Endothelial cell of umbilical vein (primary cell): Measurements from ENCODE around the gene TMEM119. TPM values are rescaled to one million over a fixed set of nuclear protein-coding genes. Genes with fewer than 3 reads are reported as not detected.

Experiments
- BruUV-seq: library from RNA; stranded (reverse); fragments of 400-500 nt; replicated peaks from 2 replicates; lab custom pipeline; 2021; lab: Mats Ljungman, UMichigan
- CTCF ChIA-PET: fragments of 300-600, 350-600 bp; sonication (Branson Sonifier 250); formaldehyde crosslinking; loops from one replicate; lab custom pipeline; 2021; ENCODE audit warnings: antibody characterized with exemption, inconsistent platforms; lab: Charles Lee
- POLR2A ChIA-PET: fragments of 300-600, 350-600 bp; sonication (Branson Sonifier 250); formaldehyde crosslinking; loops from one replicate; lab custom pipeline; 2021; ENCODE audit warnings: antibody characterized with exemption, inconsistent platforms; lab: Charles Lee
- DNase-seq: peaks from one replicate; pipeline ENCODE4 v3.0.0-alpha.2; 2011; ENCODE audit warnings: low read depth, low spot score
- FAIRE-seq: peaks from 2 replicates; lab custom pipeline; 2011; peaks lifted over from hg19 to GRCh38; lab: Jason Lieb, UNC
- H2AFZ ChIP-seq: 2 replicates; pipeline ENCODE4 v1.6.0; 2012; ENCODE audit warnings: low read depth, low read length, control low read depth, inconsistent platforms
- H3K27ac ChIP-seq: 2 replicates; pipeline ENCODE4 v1.5.1; 2011; ENCODE audit warnings: low read depth, mild to moderate bottlenecking, control low read depth, low read length, moderate library complexity; ENCODE audit not compliant: insufficient read depth
- H3K27me3 ChIP-seq, 2 experiments: 2 replicates each; pipeline versions ENCODE4 v1.6.0 to v1.6.1; 2011; ENCODE audit warnings: low read length in 2 of 2, mixed read lengths in 1 of 2; ENCODE audit not compliant: control insufficient read depth in 2 of 2, insufficient read depth in 2 of 2
- H3K36me3 ChIP-seq, 2 experiments: 2 replicates in 1 of 2; 3 replicates in 1 of 2; pipeline ENCODE4 v1.5.1; 2011; ENCODE audit warnings: low read length in 2 of 2, mild to moderate bottlenecking in 1 of 2, moderate library complexity in 1 of 2; ENCODE audit not compliant: control insufficient read depth in 2 of 2, insufficient read depth in 2 of 2; ENCODE audit errors: extremely low read depth in 1 of 2
- H3K4me1 ChIP-seq: 3 replicates; pipeline ENCODE4 v1.5.1; 2011; ENCODE audit warnings: mild to moderate bottlenecking, low read length; ENCODE audit not compliant: control insufficient read depth, insufficient read depth; ENCODE audit errors: extremely low read depth
- H3K4me2 ChIP-seq: 2 replicates; pipeline ENCODE4 v1.6.1; 2011; ENCODE audit warnings: low read length, control low read depth, mixed read lengths; ENCODE audit not compliant: insufficient read depth
- H3K4me3 ChIP-seq, 3 experiments: fragments of 200-600 bp in 1 of 3; sonication (generic), shearing (Covaris generic) in 1 of 3; replicated peaks in 1 of 3; 2 replicates each; pipeline ENCODE4 v1.5.1; 2011 to 2016; ENCODE audit warnings: control low read depth in 3 of 3, low read length in 3 of 3, mild to moderate bottlenecking in 2 of 3, inconsistent platforms in 1 of 3, low read depth in 1 of 3, moderate library complexity in 1 of 3; ENCODE audit not compliant: insufficient read depth in 1 of 3
- H3K79me2 ChIP-seq: 2 replicates; pipeline ENCODE4 v1.6.0; 2012; ENCODE audit warnings: low read length, inconsistent platforms; ENCODE audit not compliant: control insufficient read depth, insufficient read depth
- H3K9ac ChIP-seq: replicated peaks from 2 replicates; pipeline ENCODE3; 2011; ENCODE audit warnings: low read length, control low read depth; ENCODE audit not compliant: insufficient read depth; ENCODE audit errors: extremely low read depth
- H3K9me1 ChIP-seq: replicated peaks from 3 replicates; pipeline ENCODE4 v1.6.0; 2011; ENCODE audit warnings: mild to moderate bottlenecking, low read length; ENCODE audit not compliant: control insufficient read depth, insufficient read depth; ENCODE audit errors: extremely low read depth
- H3K9me3 ChIP-seq: replicated peaks from 2 replicates; pipeline ENCODE4 v1.5.1; 2012; ENCODE audit warnings: low read length, inconsistent platforms; ENCODE audit not compliant: control insufficient read depth, insufficient read depth
- H4K20me1 ChIP-seq: replicated peaks from 2 replicates; pipeline ENCODE3; 2011; ENCODE audit warnings: mild to moderate bottlenecking, low read length; ENCODE audit not compliant: control insufficient read depth, insufficient read depth; ENCODE audit errors: extremely low read depth
- CTCF ChIP-seq, 2 donors: IDR thresholded peaks; 1 replicate in 1 of 2; 2 replicates in 1 of 2; pipeline ENCODE4 v1.5.1; 2011; ENCODE audit warnings: low read length in 2 of 2, mild to moderate bottlenecking in 2 of 2, moderate library complexity in 2 of 2, control low read depth in 1 of 2, inconsistent platforms in 1 of 2, low read depth in 1 of 2; ENCODE audit not compliant: insufficient read depth in 1 of 2; ENCODE audit errors: extremely low read depth in 1 of 2
- EZH2 ChIP-seq: IDR thresholded peaks from 2 replicates; pipeline ENCODE4 v1.6.1; 2012; ENCODE audit warnings: borderline replicate concordance, low read depth, mild to moderate bottlenecking, moderate library complexity, low read length, inconsistent platforms; ENCODE audit not compliant: severe bottlenecking
- FOS ChIP-seq: IDR thresholded peaks from 2 replicates; pipeline ENCODE4 v1.6.1; 2011; ENCODE audit warnings: mild to moderate bottlenecking, low read length, moderate library complexity, borderline replicate concordance; ENCODE audit not compliant: insufficient read depth
- GATA2 ChIP-seq: IDR thresholded peaks from 2 replicates; pipeline ENCODE4 v1.7.0; 2011; ENCODE audit warnings: low read depth, mild to moderate bottlenecking, moderate library complexity, mixed read lengths, low read length; ENCODE audit not compliant: insufficient read length, insufficient read depth
- JUN ChIP-seq: IDR thresholded peaks from 2 replicates; pipeline ENCODE4 v1.6.1; 2011; ENCODE audit warnings: borderline replicate concordance, low read depth; ENCODE audit not compliant: insufficient read length, insufficient read depth
- MAX ChIP-seq: IDR thresholded peaks from 2 replicates; pipeline ENCODE4 v1.6.1; 2011; ENCODE audit not compliant: insufficient read depth, insufficient read length
- MYC ChIP-seq: IDR thresholded peaks from one replicate; pipeline ENCODE4 v1.6.1; 2011; ENCODE audit warnings: mild to moderate bottlenecking, low read depth, low read length
- POLR2A ChIP-seq: IDR thresholded peaks from 2 replicates; pipeline ENCODE4 v1.6.1; 2012; ENCODE audit warnings: low read depth, mild to moderate bottlenecking, control low read depth, low read length
- POLR2AphosphoS5 ChIP-seq: IDR thresholded peaks from 2 replicates; pipeline ENCODE4 v1.6.1; 2012; ENCODE audit warnings: low read depth, mild to moderate bottlenecking, control low read depth, low read length, moderate library complexity; ENCODE audit not compliant: insufficient read depth
- dilution Hi-C: fragments of 300-500 bp; cut with MboI; formaldehyde crosslinking; loops from one replicate; pipeline ENCODE4 v1.15.0; 2019; ENCODE audit warnings: low sequenced_read_pairs; ENCODE audit not compliant: extremely low pct_ligation_motif_present
- intact Hi-C: fragments of 100-400 bp; cut with micrococcal nuclease; formaldehyde crosslinking; loops from one replicate; pipeline ENCODE4 v1.10.0; 2022
- polyA plus RNA-seq, 4 experiments: library from polyadenylated mRNA; depleted of rRNA in 3 of 4; stranded (reverse) in 3 of 4; unstranded in 1 of 4; fragments of >200 nt; gene quantifications; 2 replicates each; pipeline versions ENCODE4 v1.2.1 to v1.2.3, GENCODE V29; 2011 to 2012; ENCODE audit warnings: missing spikeins in 1 of 4
- total RNA-seq: library from RNA; stranded (reverse); gene quantifications from 2 replicates; pipeline ENCODE4 v1.2.3, GENCODE V29; 2021

TMEM119 gene
- total and polyA plus RNA-seq, 2 donors (not counting 3 experiments of a cell fraction or from before 2014, with no cell fraction given), result not detected

- Histone ChIP-seq H3K4me1 (peaks cover 50% of the 10 kb centered on the region), H3K4me2 (no peak overlapping the region), H3K9ac (peak overlapping the region; percentile 44), H3K4me3 (no peak overlapping the region), H3K79me2 (no peaks in the 10 kb centered on the region), H3K27me3 (no peaks in the 10 kb centered on the region), H3K9me3 (no peaks in the 10 kb centered on the region), H3K36me3 (peaks cover 0 to 7% of the 10 kb centered on the region in 2 experiments), H4K20me1 (no peaks in the 10 kb centered on the region), H2AFZ (no peak overlapping the region), H3K9me1 (no peaks in the 10 kb centered on the region), H3K27ac (peak overlapping the region; percentile 76)
- CTCF ChIA-PET, result no interaction called here
- BruUV-seq, result no TSS peak
- no peak for TF ChIP-seq POLR2A
- TF ChIP-seq FOS, result no peak
- TF ChIP-seq MYC, result no peak
- TF ChIP-seq JUN, result no peak
- no peak for TF ChIP-seq MAX
- TF ChIP-seq POLR2AphosphoS5, result no peak
- TF ChIP-seq CTCF (IDR thresholded peaks at IDR 0.05; ENCODE audit: extremely low read depth in 1 of 2, insufficient read depth in 1 of 2, low read depth in 1 of 2, low read length in 2 of 2), result no peak
- TF ChIP-seq GATA2, result no peak
- no peak for TF ChIP-seq EZH2
- FAIRE-seq (no peak), DNase-seq (peak; percentile 35)
- intact Hi-C loops (no loop called here), dilution Hi-C loops (no loop called here)
- POLR2A ChIA-PET, result interaction anchor here (0.7 kb wide), 1 partner anchor 43 kb away, joined by 5 read pairs; no protein-coding TSS in a partner anchor
Observed at GRCh38 chr12:108642899-108643654, 45.2 kb upstream of the TMEM119 start.
